Hepatocyte (in vitro differentiated cells): ENCODE data around the gene RBP4. TPM values are rescaled to one million over a fixed set of nuclear protein-coding genes. Genes with fewer than 3 reads are reported as not detected.

ENCODE experiments used
- DNase-seq: peaks from one replicate; pipeline ENCODE4 v3.0.0-alpha.2; 2016; ENCODE audit warnings: low spot score
- H2AFZ ChIP-seq: fragments of 200-600 bp; sonication (generic); 2 replicates; pipeline ENCODE4 v1.6.0; 2016; ENCODE audit warnings: antibody characterized with exemption, mild to moderate bottlenecking
- H3K27ac ChIP-seq: fragments of 200-600 bp; sonication (generic); 2 replicates; pipeline ENCODE4 v1.5.1; 2016; ENCODE audit warnings: mild to moderate bottlenecking
- H3K27me3 ChIP-seq: fragments of 200-600 bp; sonication (generic); 2 replicates; pipeline ENCODE4 v1.6.1; 2016
- H3K36me3 ChIP-seq: fragments of 200-600 bp; sonication (generic); replicated peaks from 2 replicates; pipeline ENCODE4 v1.5.1; 2016; ENCODE audit warnings: low read depth; ENCODE audit not compliant: insufficient read depth
- H3K4me1 ChIP-seq: fragments of 200-600 bp; sonication (generic); 2 replicates; pipeline ENCODE4 v1.5.1; 2016; ENCODE audit warnings: mild to moderate bottlenecking, moderate library complexity; ENCODE audit not compliant: insufficient read depth
- H3K4me2 ChIP-seq: fragments of 200-600 bp; sonication (generic); 2 replicates; pipeline ENCODE4 v1.6.0; 2016
- H3K4me3 ChIP-seq: fragments of 200-600 bp; sonication (generic); 2 replicates; pipeline ENCODE4 v1.5.1; 2016; ENCODE audit warnings: mild to moderate bottlenecking
- H3K79me2 ChIP-seq: fragments of 200-600 bp; sonication (generic); 2 replicates; pipeline ENCODE4 v1.6.0; 2017; ENCODE audit warnings: mild to moderate bottlenecking
- H3K9me2 ChIP-seq: fragments of 200-600 bp; sonication (generic); replicated peaks from 2 replicates; pipeline ENCODE4 v1.6.0; 2017; ENCODE audit warnings: mild to moderate bottlenecking; ENCODE audit not compliant: insufficient read depth
- H3K9me3 ChIP-seq: fragments of 200-600 bp; sonication (generic); 2 replicates; pipeline ENCODE4 v1.5.1; 2016; ENCODE audit warnings: low read depth, mild to moderate bottlenecking
- H4K20me1 ChIP-seq: fragments of 200-600 bp; sonication (generic); 2 replicates; pipeline ENCODE4 v1.6.0; 2016; ENCODE audit warnings: mild to moderate bottlenecking; ENCODE audit not compliant: insufficient read depth, poor library complexity, severe bottlenecking
- EZH2 ChIP-seq: fragments of 200-600 bp; sonication (generic); IDR thresholded peaks from 2 replicates; pipeline ENCODE4 v1.6.1; 2016; ENCODE audit warnings: antibody characterized with exemption, mild to moderate bottlenecking, borderline replicate concordance
- EZH2phosphoT487 ChIP-seq: fragments of 200-600 bp; sonication (generic); IDR thresholded peaks from one replicate; pipeline ENCODE4 v1.6.1; 2018; ENCODE audit warnings: antibody characterized with exemption, mild to moderate bottlenecking, low read depth, moderate library complexity; ENCODE audit not compliant: unreplicated experiment, severe bottlenecking
- WGBS: methylation state at CpG from one replicate; pipeline ENCODE4 v1.1.6; 2016; ENCODE audit warnings: low lambda C conversion rate; ENCODE audit errors: missing lambda C conversion rate; 5-methylcytosine and 5-hydroxymethylcytosine counted together
- polyA plus RNA-seq: library from polyadenylated mRNA; unstranded; fragments of >200 nt; fragmentation: Nextera tagmentation; extraction: Ambion mirVana; gene quantifications from 2 replicates; pipeline ENCODE4 v1.2.1, GENCODE V29; 2016
- total RNA-seq: library from RNA; depleted of rRNA; stranded (reverse); fragments of >200 nt; gene quantifications from 2 replicates; pipeline ENCODE4 v1.2.3, GENCODE V29; 2014
- TF ChIP-seq, protein P1 (sequence below): fragments of 200-600 bp; sonication (generic); IDR thresholded peaks from 2 replicates; pipeline ENCODE4 v1.5.1; 2016; ENCODE audit warnings: antibody characterized with exemption, mild to moderate bottlenecking; ENCODE audit not compliant: poor library complexity

RBP4 gene
- total and polyA plus RNA-seq, 2 experiments from 2014 or later: 494 to 997 TPM

GRCh38 chr10:93576888-93577287, 24.1 kb downstream of the RBP4 start:
- peak overlapping the region; percentile 28 for H3K27ac ChIP-seq
- no peak overlapping the region for H3K4me2 ChIP-seq
- H3K9me3 ChIP-seq: no peaks in the 10 kb centered on the region
- H2AFZ ChIP-seq: no peak overlapping the region
- no peaks in the 10 kb centered on the region for H3K27me3 ChIP-seq
- H3K36me3 ChIP-seq: no peaks in the 10 kb centered on the region
- no peaks in the 10 kb centered on the region for H3K79me2 ChIP-seq
- no peaks in the 10 kb centered on the region for H4K20me1 ChIP-seq
- 65% methylated on average over 3 of the region's 3 CpGs for WGBS
- TF ChIP-seq EZH2 (no peak), EZH2phosphoT487 (no peak)
- TF ChIP-seq, protein P1, sequence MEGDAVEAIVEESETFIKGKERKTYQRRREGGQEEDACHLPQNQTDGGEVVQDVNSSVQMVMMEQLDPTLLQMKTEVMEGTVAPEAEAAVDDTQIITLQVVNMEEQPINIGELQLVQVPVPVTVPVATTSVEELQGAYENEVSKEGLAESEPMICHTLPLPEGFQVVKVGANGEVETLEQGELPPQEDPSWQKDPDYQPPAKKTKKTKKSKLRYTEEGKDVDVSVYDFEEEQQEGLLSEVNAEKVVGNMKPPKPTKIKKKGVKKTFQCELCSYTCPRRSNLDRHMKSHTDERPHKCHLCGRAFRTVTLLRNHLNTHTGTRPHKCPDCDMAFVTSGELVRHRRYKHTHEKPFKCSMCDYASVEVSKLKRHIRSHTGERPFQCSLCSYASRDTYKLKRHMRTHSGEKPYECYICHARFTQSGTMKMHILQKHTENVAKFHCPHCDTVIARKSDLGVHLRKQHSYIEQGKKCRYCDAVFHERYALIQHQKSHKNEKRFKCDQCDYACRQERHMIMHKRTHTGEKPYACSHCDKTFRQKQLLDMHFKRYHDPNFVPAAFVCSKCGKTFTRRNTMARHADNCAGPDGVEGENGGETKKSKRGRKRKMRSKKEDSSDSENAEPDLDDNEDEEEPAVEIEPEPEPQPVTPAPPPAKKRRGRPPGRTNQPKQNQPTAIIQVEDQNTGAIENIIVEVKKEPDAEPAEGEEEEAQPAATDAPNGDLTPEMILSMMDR: no peak
- no peak overlapping the region for H3K4me3 ChIP-seq
- DNase-seq: no peak
- H3K9me2 ChIP-seq: no peaks in the 10 kb centered on the region
- H3K4me1 ChIP-seq: no peaks in the 10 kb centered on the region

DNA sequence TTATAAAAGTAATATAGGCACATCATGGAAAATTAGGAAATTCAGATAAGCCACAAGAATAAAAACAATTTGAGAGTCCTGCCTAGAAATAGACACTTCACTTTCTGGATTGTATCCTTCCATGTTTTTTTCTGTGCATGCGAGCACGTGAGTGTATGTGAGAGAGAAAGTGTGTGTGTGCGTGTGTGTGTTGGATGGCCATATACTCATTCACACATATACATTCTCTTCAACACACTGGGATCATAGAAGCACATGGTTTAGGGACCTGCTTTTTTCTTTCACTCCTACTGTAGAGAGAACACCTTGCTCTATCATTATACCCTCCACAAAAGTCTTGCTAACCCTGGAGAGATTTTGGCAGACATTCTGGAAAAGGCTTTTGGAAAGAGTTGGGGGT, 27.1 kb downstream of the RBP4 start:
- H3K79me2 ChIP-seq: no peaks in the 10 kb centered on the region
- no peak overlapping the region for H3K4me3 ChIP-seq
- WGBS: 95% methylated on average over 3 of the region's 3 CpGs
- H3K27me3 ChIP-seq: peaks cover 13% of the 10 kb centered on the region
- H3K4me2 ChIP-seq: no peak overlapping the region
- H3K9me2 ChIP-seq: no peaks in the 10 kb centered on the region
- H3K27ac ChIP-seq: no peak overlapping the region
- no peaks in the 10 kb centered on the region for H3K36me3 ChIP-seq
- H4K20me1 ChIP-seq: no peaks in the 10 kb centered on the region
- no peaks in the 10 kb centered on the region for H3K4me1 ChIP-seq
- H3K9me3 ChIP-seq: no peaks in the 10 kb centered on the region
- H2AFZ ChIP-seq: no peak overlapping the region
- no peak for DNase-seq
- TF ChIP-seq, protein P1: no peak
- TF ChIP-seq EZH2phosphoT487: no peak
- TF ChIP-seq EZH2: no peak

DNA sequence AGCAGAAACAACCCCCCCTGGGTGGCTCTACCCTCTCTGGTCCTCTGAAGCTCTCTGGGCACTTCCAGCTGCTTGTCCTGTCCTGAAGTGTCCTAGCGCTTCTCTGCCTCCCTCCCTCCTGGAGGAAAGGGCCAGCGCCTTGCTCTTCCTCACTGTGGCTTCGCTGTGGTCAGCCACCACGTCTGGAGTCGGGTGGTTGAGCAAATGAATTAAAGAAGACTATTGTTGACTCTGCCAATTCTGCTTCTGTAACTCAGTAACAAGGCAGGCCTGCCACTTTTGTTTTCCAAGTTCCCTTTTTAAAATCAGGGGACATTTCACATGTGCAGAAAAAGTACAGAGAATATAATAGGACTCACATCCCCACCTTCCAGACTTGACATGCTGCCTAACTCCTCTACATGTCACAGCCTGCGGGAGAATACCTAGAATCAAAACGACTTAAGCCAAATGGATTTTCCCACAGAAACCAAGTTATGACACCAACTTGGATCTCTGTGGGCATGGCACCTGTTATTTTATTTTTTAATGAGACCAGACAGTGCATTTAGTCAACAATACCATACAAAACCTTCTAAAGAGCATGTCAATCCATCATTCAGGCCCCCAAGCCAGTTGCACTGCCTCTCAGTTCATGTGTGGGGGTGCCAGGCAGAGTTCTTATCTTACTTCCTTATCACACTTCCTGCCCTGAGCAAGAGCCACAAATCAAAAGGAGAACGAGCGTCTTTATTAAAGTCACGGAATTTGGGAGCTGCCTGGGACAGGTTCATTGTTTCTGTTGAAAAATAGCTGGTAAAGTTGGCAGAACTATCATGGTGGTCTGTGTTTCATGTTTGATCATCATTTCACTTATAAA, 27.8 kb downstream of the RBP4 start:
- no peaks in the 10 kb centered on the region for H3K4me1 ChIP-seq
- H3K9me3 ChIP-seq: no peaks in the 10 kb centered on the region
- TF ChIP-seq EZH2phosphoT487: no peak
- TF ChIP-seq EZH2: no peak
- TF ChIP-seq, protein P1: no peak
- H3K79me2 ChIP-seq: no peaks in the 10 kb centered on the region
- peaks cover 19% of the 10 kb centered on the region for H3K27me3 ChIP-seq
- no peak for DNase-seq
- no peak overlapping the region for H2AFZ ChIP-seq
- H3K4me3 ChIP-seq: no peak overlapping the region
- no peak overlapping the region for H3K4me2 ChIP-seq
- H3K27ac ChIP-seq: no peak overlapping the region
- no peaks in the 10 kb centered on the region for H3K9me2 ChIP-seq
- 48% methylated on average over 10 of the region's 10 CpGs for WGBS
- H3K36me3 ChIP-seq: no peaks in the 10 kb centered on the region
- no peaks in the 10 kb centered on the region for H4K20me1 ChIP-seq
